ENCODE data around the gene SDHAF1.
"Not testable (repeated sequence)": the region's sequence is repeated elsewhere in the genome, so short reads cannot be mapped to it uniquely, and the experiment has no call there.

The SDHAF1 gene

GRCh38 chr19:36019061-36019670 lies 24.2 kb downstream of the SDHAF1 start:
- DNase-seq (ENCODE audit: low read depth): no peak

- DNase-seq (ENCODE audit: low read depth): no peak
Observed at GRCh38 chr19:36023432-36023831, 28.4 kb downstream of the SDHAF1 start.

- DNase-seq (ENCODE audit: low read depth): no peak
Observed at GRCh38 chr19:36025541-36025940, 30.6 kb downstream of the SDHAF1 start.

- DNase-seq (ENCODE audit: low read depth): no peak
Observed at GRCh38 chr19:36026091-36026876, 31.3 kb downstream of the SDHAF1 start.

- DNase-seq (ENCODE audit: low read depth): no peak
Observed at GRCh38 chr19:36027696-36028095, 32.7 kb downstream of the SDHAF1 start.

GRCh38 chr19:36028313-36029041 lies 33.5 kb downstream of the SDHAF1 start:
- no peak for DNase-seq (ENCODE audit: low read depth)

- DNase-seq (ENCODE audit: low read depth): no peak
Observed at GRCh38 chr19:36030264-36031148, 35.5 kb downstream of the SDHAF1 start.

- no peak for DNase-seq (ENCODE audit: low read depth)
Observed at GRCh38 chr19:36031308-36031707, 36.3 kb downstream of the SDHAF1 start.

- DNase-seq (ENCODE audit: low read depth): no peak
Observed at GRCh38 chr19:36032251-36033104, 37.5 kb downstream of the SDHAF1 start, which contains the start of gene CLIP3. Gene CLIP3 (minus strand): TSS chr19:36032873. CDS start chr19:36032357, 516 bp downstream.

- no peak for DNase-seq (ENCODE audit: low read depth)
Observed at GRCh38 chr19:36040495-36040894, 45.5 kb downstream of the SDHAF1 start.

GRCh38 chr19:36041092-36041491 lies 46.1 kb downstream of the SDHAF1 start:
- not testable (repeated sequence) for DNase-seq (ENCODE audit: low read depth)

GRCh38 chr19:36041831-36042230 lies 46.8 kb downstream of the SDHAF1 start:
- DNase-seq (ENCODE audit: low read depth): peak; percentile 67

GRCh38 chr19:36043952-36044351 lies 49.0 kb downstream of the SDHAF1 start:
- DNase-seq (ENCODE audit: low read depth): no peak
